Karpas-422 (cell line): ENCODE measurements around the gene CDKAL1. TPM values are rescaled to one million over a fixed set of nuclear protein-coding genes. Genes with fewer than 3 reads are reported as not detected.

Source experiments
- DNase-seq: peaks from one replicate; pipeline ENCODE4 v3.0.0-alpha.2; 2015
- H2AFZ ChIP-seq: fragments of 200-600 bp; sonication (generic); 2 replicates; pipeline ENCODE4 v1.6.1; 2014; ENCODE audit warnings: antibody characterized with exemption, low read length, mixed read lengths
- H3K27ac ChIP-seq: fragments of 200-600 bp; sonication (generic); 2 replicates; pipeline ENCODE4 v1.5.1; 2014; ENCODE audit warnings: mild to moderate bottlenecking, low read length, moderate library complexity
- H3K27me3 ChIP-seq: fragments of 200-600 bp; sonication (generic); 2 replicates; pipeline ENCODE4 v1.6.1; 2014; ENCODE audit warnings: low read length, mixed read lengths
- H3K36me3 ChIP-seq: fragments of 200-600 bp; sonication (generic); 2 replicates; pipeline ENCODE4 v1.6.1; 2014; ENCODE audit warnings: low read length, mixed read lengths; ENCODE audit not compliant: insufficient read depth
- H3K4me1 ChIP-seq: fragments of 200-600 bp; sonication (generic); 2 replicates; pipeline ENCODE4 v1.6.1; 2014; ENCODE audit warnings: mild to moderate bottlenecking, low read length, mixed read lengths
- H3K4me2 ChIP-seq: fragments of 200-600 bp; sonication (generic); 2 replicates; pipeline ENCODE4 v1.6.1; 2014; ENCODE audit warnings: low read length, low read depth, mild to moderate bottlenecking; ENCODE audit not compliant: poor library complexity, severe bottlenecking
- H3K4me3 ChIP-seq: fragments of 200-600 bp; sonication (generic); 2 replicates; pipeline ENCODE4 v1.5.1; 2014; ENCODE audit warnings: mild to moderate bottlenecking, antibody characterized with exemption, low read length, mixed read lengths
- H3K79me2 ChIP-seq: fragments of 200-600 bp; sonication (generic); 2 replicates; pipeline ENCODE4 v1.6.1; 2014; ENCODE audit warnings: mild to moderate bottlenecking, low read length, mixed read lengths
- H3K9ac ChIP-seq: fragments of 200-600 bp; sonication (generic); 2 replicates; pipeline ENCODE4 v1.6.0; 2014; ENCODE audit warnings: low read length
- H3K9me2 ChIP-seq: fragments of 200-600 bp; sonication (generic), shearing (Covaris generic); replicated peaks from 2 replicates; pipeline ENCODE4 v1.6.0; 2014; ENCODE audit warnings: mild to moderate bottlenecking, low read length, moderate library complexity; ENCODE audit not compliant: insufficient read depth
- H3K9me3 ChIP-seq: fragments of 300-700, 200-600 bp; sonication (generic); 2 replicates; pipeline ENCODE4 v1.6.1; 2014; ENCODE audit warnings: low read length, mixed read lengths
- H4K20me1 ChIP-seq: fragments of 200-600 bp; sonication (generic); 2 replicates; pipeline ENCODE4 v1.6.1; 2014; ENCODE audit warnings: mild to moderate bottlenecking, antibody characterized with exemption, low read length, low read depth; ENCODE audit not compliant: insufficient read depth
- total RNA-seq: library from RNA; depleted of rRNA; stranded (reverse); fragments of >200 nt; shearing (Covaris generic); gene quantifications from 2 replicates; pipeline ENCODE4 v1.2.3, GENCODE V29; 2014; ENCODE audit warnings: low replicate concordance

CDKAL1 gene
- total RNA-seq, 1 experiment from 2014 or later, result 23.7 TPM

GRCh38 chr6:21159465-21159864 is 625.2 kb downstream of the CDKAL1 start:
- no peak overlapping the region for H2AFZ ChIP-seq
- H3K4me2 ChIP-seq, result no peak overlapping the region
- H3K9ac ChIP-seq, result no peak overlapping the region
- H3K9me3 ChIP-seq, result no peaks in the 10 kb centered on the region
- no peak for DNase-seq
- H3K9me2 ChIP-seq, result no peaks in the 10 kb centered on the region
- no peaks in the 10 kb centered on the region for H3K36me3 ChIP-seq
- no peaks in the 10 kb centered on the region for H3K27me3 ChIP-seq
- no peak overlapping the region for H3K4me3 ChIP-seq
- no peak overlapping the region for H3K27ac ChIP-seq
- no peaks in the 10 kb centered on the region for H3K79me2 ChIP-seq
- no peaks in the 10 kb centered on the region for H3K4me1 ChIP-seq
- H4K20me1 ChIP-seq, result no peaks in the 10 kb centered on the region

- no peaks in the 10 kb centered on the region for H4K20me1 ChIP-seq
- H3K27ac ChIP-seq, result no peak overlapping the region
- H3K4me1 ChIP-seq, result no peaks in the 10 kb centered on the region
- H2AFZ ChIP-seq, result no peak overlapping the region
- no peaks in the 10 kb centered on the region for H3K27me3 ChIP-seq
- no peaks in the 10 kb centered on the region for H3K9me3 ChIP-seq
- H3K36me3 ChIP-seq, result no peaks in the 10 kb centered on the region
- H3K79me2 ChIP-seq, result no peaks in the 10 kb centered on the region
- no peak for DNase-seq
- H3K4me3 ChIP-seq, result no peak overlapping the region
- no peak overlapping the region for H3K9ac ChIP-seq
- no peak overlapping the region for H3K4me2 ChIP-seq
- H3K9me2 ChIP-seq, result no peaks in the 10 kb centered on the region
These were observed 627.5 kb downstream of the CDKAL1 start for GRCh38 chr6:21161707-21162106.

GRCh38 chr6:21163110-21163837 is 629.0 kb downstream of the CDKAL1 start:
- Histone ChIP-seq H3K79me2 (no peaks in the 10 kb centered on the region), H3K4me1 (no peaks in the 10 kb centered on the region), H3K27ac (no peak overlapping the region), H3K9me2 (no peaks in the 10 kb centered on the region), H3K9ac (no peak overlapping the region), H3K4me3 (no peak overlapping the region), H3K9me3 (no peaks in the 10 kb centered on the region), H2AFZ (no peak overlapping the region), H4K20me1 (no peaks in the 10 kb centered on the region), H3K4me2 (no peak overlapping the region), H3K27me3 (no peaks in the 10 kb centered on the region), H3K36me3 (no peaks in the 10 kb centered on the region)
- no peak for DNase-seq

GRCh38 chr6:21163838-21164180 is 629.6 kb downstream of the CDKAL1 start:
- Histone ChIP-seq H3K4me2 (no peak overlapping the region), H3K4me3 (no peak overlapping the region), H3K9ac (no peak overlapping the region)

GRCh38 chr6:21164768-21165326 is 630.6 kb downstream of the CDKAL1 start:
- no peaks in the 10 kb centered on the region for H3K36me3 ChIP-seq
- no peak overlapping the region for H3K4me2 ChIP-seq
- no peaks in the 10 kb centered on the region for H3K27me3 ChIP-seq
- H3K9ac ChIP-seq, result no peak overlapping the region
- no peak overlapping the region for H3K4me3 ChIP-seq
- H3K79me2 ChIP-seq, result no peaks in the 10 kb centered on the region
- no peaks in the 10 kb centered on the region for H3K4me1 ChIP-seq
- H3K27ac ChIP-seq, result no peak overlapping the region
- H3K9me3 ChIP-seq, result no peaks in the 10 kb centered on the region
- H3K9me2 ChIP-seq, result no peaks in the 10 kb centered on the region
- no peaks in the 10 kb centered on the region for H4K20me1 ChIP-seq
- DNase-seq, result no peak
- no peak overlapping the region for H2AFZ ChIP-seq

More at GRCh38 chr6:21163838-21164180, 629.6 kb downstream of the CDKAL1 start:
- Histone ChIP-seq H4K20me1 (no peaks in the 10 kb centered on the region), H3K27ac (no peak overlapping the region), H3K79me2 (no peaks in the 10 kb centered on the region), H3K9me2 (no peaks in the 10 kb centered on the region), H3K36me3 (no peaks in the 10 kb centered on the region), H3K4me1 (no peaks in the 10 kb centered on the region), H3K27me3 (no peaks in the 10 kb centered on the region), H2AFZ (no peak overlapping the region), H3K9me3 (no peaks in the 10 kb centered on the region)
- no peak for DNase-seq

GRCh38 chr6:21166754-21167153 is 632.5 kb downstream of the CDKAL1 start:
- H3K79me2 ChIP-seq, result no peaks in the 10 kb centered on the region
- no peak for DNase-seq
- H3K9me3 ChIP-seq, result no peaks in the 10 kb centered on the region
- no peaks in the 10 kb centered on the region for H3K36me3 ChIP-seq
- no peak overlapping the region for H3K4me3 ChIP-seq
- H3K27me3 ChIP-seq, result no peaks in the 10 kb centered on the region
- no peak overlapping the region for H3K9ac ChIP-seq
- no peaks in the 10 kb centered on the region for H3K4me1 ChIP-seq
- no peak overlapping the region for H3K27ac ChIP-seq
- no peaks in the 10 kb centered on the region for H3K9me2 ChIP-seq
- H3K4me2 ChIP-seq, result no peak overlapping the region
- H4K20me1 ChIP-seq, result no peaks in the 10 kb centered on the region
- H2AFZ ChIP-seq, result no peak overlapping the region

GRCh38 chr6:21167790-21168189 is 633.5 kb downstream of the CDKAL1 start:
- Histone ChIP-seq H3K79me2 (no peaks in the 10 kb centered on the region), H3K9ac (no peak overlapping the region), H3K4me2 (no peak overlapping the region), H4K20me1 (no peaks in the 10 kb centered on the region), H3K9me2 (no peaks in the 10 kb centered on the region), H3K27me3 (no peaks in the 10 kb centered on the region), H3K27ac (no peak overlapping the region), H3K9me3 (no peaks in the 10 kb centered on the region), H3K4me3 (no peak overlapping the region), H3K4me1 (no peaks in the 10 kb centered on the region), H2AFZ (no peak overlapping the region), H3K36me3 (no peaks in the 10 kb centered on the region)
- DNase-seq, result no peak

GRCh38 chr6:21171801-21172200 is 637.5 kb downstream of the CDKAL1 start:
- no peaks in the 10 kb centered on the region for H3K4me1 ChIP-seq
- no peak overlapping the region for H3K4me3 ChIP-seq
- no peaks in the 10 kb centered on the region for H3K36me3 ChIP-seq
- H3K27me3 ChIP-seq, result no peaks in the 10 kb centered on the region
- DNase-seq, result no peak
- H4K20me1 ChIP-seq, result no peaks in the 10 kb centered on the region
- no peak overlapping the region for H3K9ac ChIP-seq
- H3K9me3 ChIP-seq, result no peaks in the 10 kb centered on the region
- H3K79me2 ChIP-seq, result no peaks in the 10 kb centered on the region
- no peak overlapping the region for H2AFZ ChIP-seq
- no peak overlapping the region for H3K27ac ChIP-seq
- no peak overlapping the region for H3K4me2 ChIP-seq
- H3K9me2 ChIP-seq, result no peaks in the 10 kb centered on the region
